ENCODE results near the gene NKD1.
"Not testable (repeated sequence)": the region's sequence is repeated elsewhere in the genome, so short reads cannot be mapped to it uniquely, and the experiment has no call there.

The NKD1 gene

GRCh38 chr16:50548125-50548908 is at the start of gene NKD1:
Gene NKD1 (plus strand): TSS chr16:50548396. CDS start chr16:50548554, 158 bp downstream.
- Histone ChIP-seq H3K4me1 (ENCODE audit: control insufficient read depth, insufficient read depth, low read length) (peaks cover 20% of the 10 kb centered on the region), H3K4me3 (ENCODE audit: low read length in 2 of 2) (peak within 1 kb of the TSS; percentile 72 to 84), H3K9ac (ENCODE audit: low read length in 2 of 2) (peak within 1 kb of the TSS; percentile 55 to 60), H3K9me3 (ENCODE audit: control insufficient read depth in 2 of 2, low read length in 2 of 2) (no peaks in the 10 kb centered on the region), H3K36me3 (ENCODE audit: control insufficient read depth in 2 of 2, insufficient read depth in 2 of 2, low read length in 2 of 2) (no peaks in the 10 kb centered on the region), H3K27me3 (ENCODE audit: control insufficient read depth in 1 of 2, insufficient read depth in 2 of 2, low read length in 2 of 2) (no peaks in the 10 kb centered on the region), H3K27ac (ENCODE audit: low read length) (no peak within 1 kb of the TSS)

GRCh38 chr16:50498431-50499155 is 49.6 kb upstream of the NKD1 start:
- no peaks in the 10 kb centered on the region for H3K9me3 ChIP-seq (ENCODE audit: control insufficient read depth in 2 of 2, low read length in 2 of 2)
- peak overlapping the region in 1 of 2 donors; percentile 6 for H3K9ac ChIP-seq (ENCODE audit: low read length in 2 of 2)
- H3K4me1 ChIP-seq (ENCODE audit: control insufficient read depth, insufficient read depth, low read length) = peaks cover 26% of the 10 kb centered on the region
- H3K4me3 ChIP-seq (ENCODE audit: low read length in 2 of 2) = peak overlapping the region in 1 of 2 donors; percentile 55
- no peaks in the 10 kb centered on the region for H3K27me3 ChIP-seq (ENCODE audit: control insufficient read depth in 1 of 2, insufficient read depth in 2 of 2, low read length in 2 of 2)
- H3K36me3 ChIP-seq (ENCODE audit: control insufficient read depth in 2 of 2, insufficient read depth in 2 of 2, low read length in 2 of 2) = no peaks in the 10 kb centered on the region
- H3K27ac ChIP-seq (ENCODE audit: low read length) = peak overlapping the region; percentile 82

GRCh38 chr16:50499254-50499653 is 48.9 kb upstream of the NKD1 start:
- Histone ChIP-seq H3K9ac (ENCODE audit: low read length in 2 of 2) (no peak overlapping the region), H3K36me3 (ENCODE audit: control insufficient read depth in 2 of 2, insufficient read depth in 2 of 2, low read length in 2 of 2) (no peaks in the 10 kb centered on the region), H3K4me3 (ENCODE audit: low read length in 2 of 2) (no peak overlapping the region), H3K27ac (ENCODE audit: low read length) (peak overlapping the region; percentile 82), H3K27me3 (ENCODE audit: control insufficient read depth in 1 of 2, insufficient read depth in 2 of 2, low read length in 2 of 2) (no peaks in the 10 kb centered on the region), H3K9me3 (ENCODE audit: control insufficient read depth in 2 of 2, low read length in 2 of 2) (no peaks in the 10 kb centered on the region), H3K4me1 (ENCODE audit: control insufficient read depth, insufficient read depth, low read length) (peaks cover 26% of the 10 kb centered on the region)

GRCh38 chr16:50500171-50500874 is 47.9 kb upstream of the NKD1 start:
- Histone ChIP-seq H3K36me3 (ENCODE audit: control insufficient read depth in 2 of 2, insufficient read depth in 2 of 2, low read length in 2 of 2) (no peaks in the 10 kb centered on the region), H3K27ac (ENCODE audit: low read length) (no peak overlapping the region), H3K4me3 (ENCODE audit: low read length in 2 of 2) (no peak overlapping the region), H3K9me3 (ENCODE audit: control insufficient read depth in 2 of 2, low read length in 2 of 2) (no peaks in the 10 kb centered on the region), H3K9ac (ENCODE audit: low read length in 2 of 2) (no peak overlapping the region), H3K4me1 (ENCODE audit: control insufficient read depth, insufficient read depth, low read length) (peaks cover 26% of the 10 kb centered on the region), H3K27me3 (ENCODE audit: control insufficient read depth in 1 of 2, insufficient read depth in 2 of 2, low read length in 2 of 2) (no peaks in the 10 kb centered on the region)

- Histone ChIP-seq H3K4me1 (ENCODE audit: control insufficient read depth, insufficient read depth, low read length) (peaks cover 26% of the 10 kb centered on the region), H3K36me3 (ENCODE audit: control insufficient read depth in 2 of 2, insufficient read depth in 2 of 2, low read length in 2 of 2) (no peaks in the 10 kb centered on the region), H3K27ac (ENCODE audit: low read length) (no peak overlapping the region), H3K4me3 (ENCODE audit: low read length in 2 of 2) (no peak overlapping the region), H3K27me3 (ENCODE audit: control insufficient read depth in 1 of 2, insufficient read depth in 2 of 2, low read length in 2 of 2) (no peaks in the 10 kb centered on the region), H3K9ac (ENCODE audit: low read length in 2 of 2) (no peak overlapping the region), H3K9me3 (ENCODE audit: control insufficient read depth in 2 of 2, low read length in 2 of 2) (no peaks in the 10 kb centered on the region)
Measured at GRCh38 chr16:50501251-50501650, 46.9 kb upstream of the NKD1 start.

- H3K4me3 ChIP-seq (ENCODE audit: low read length in 2 of 2) = no peak overlapping the region
- no peak overlapping the region for H3K27ac ChIP-seq (ENCODE audit: low read length)
- H3K9ac ChIP-seq (ENCODE audit: low read length in 2 of 2) = no peak overlapping the region
- no peaks in the 10 kb centered on the region for H3K9me3 ChIP-seq (ENCODE audit: control insufficient read depth in 2 of 2, low read length in 2 of 2)
- H3K36me3 ChIP-seq (ENCODE audit: control insufficient read depth in 2 of 2, insufficient read depth in 2 of 2, low read length in 2 of 2) = no peaks in the 10 kb centered on the region
- peaks cover 26% of the 10 kb centered on the region for H3K4me1 ChIP-seq (ENCODE audit: control insufficient read depth, insufficient read depth, low read length)
- H3K27me3 ChIP-seq (ENCODE audit: control insufficient read depth in 1 of 2, insufficient read depth in 2 of 2, low read length in 2 of 2) = no peaks in the 10 kb centered on the region
Measured at GRCh38 chr16:50501986-50502615, 46.1 kb upstream of the NKD1 start.

GRCh38 chr16:50502616-50503011 is 45.6 kb upstream of the NKD1 start:
- no peaks in the 10 kb centered on the region for H3K9me3 ChIP-seq (ENCODE audit: control insufficient read depth in 2 of 2, low read length in 2 of 2)
- peaks cover 23% of the 10 kb centered on the region for H3K4me1 ChIP-seq (ENCODE audit: control insufficient read depth, insufficient read depth, low read length)
- H3K36me3 ChIP-seq (ENCODE audit: control insufficient read depth in 2 of 2, insufficient read depth in 2 of 2, low read length in 2 of 2) = no peaks in the 10 kb centered on the region
- no peak overlapping the region for H3K27ac ChIP-seq (ENCODE audit: low read length)
- H3K9ac ChIP-seq (ENCODE audit: low read length in 2 of 2) = no peak overlapping the region
- no peaks in the 10 kb centered on the region for H3K27me3 ChIP-seq (ENCODE audit: control insufficient read depth in 1 of 2, insufficient read depth in 2 of 2, low read length in 2 of 2)
- no peak overlapping the region for H3K4me3 ChIP-seq (ENCODE audit: low read length in 2 of 2)

GRCh38 chr16:50503868-50504531 is 44.2 kb upstream of the NKD1 start:
- not testable (repeated sequence) for H3K4me3 ChIP-seq (ENCODE audit: low read length in 2 of 2); H3K36me3 ChIP-seq (ENCODE audit: control insufficient read depth in 2 of 2, insufficient read depth in 2 of 2, low read length in 2 of 2); H3K9ac ChIP-seq (ENCODE audit: low read length in 2 of 2); H3K9me3 ChIP-seq (ENCODE audit: control insufficient read depth in 2 of 2, low read length in 2 of 2); H3K27ac ChIP-seq (ENCODE audit: low read length); H3K4me1 ChIP-seq (ENCODE audit: control insufficient read depth, insufficient read depth, low read length); H3K27me3 ChIP-seq (ENCODE audit: control insufficient read depth in 1 of 2, insufficient read depth in 2 of 2, low read length in 2 of 2)

GRCh38 chr16:50505115-50505514 is 43.1 kb upstream of the NKD1 start:
- H3K27me3 ChIP-seq (ENCODE audit: control insufficient read depth in 1 of 2, insufficient read depth in 2 of 2, low read length in 2 of 2) = no peaks in the 10 kb centered on the region
- H3K27ac ChIP-seq (ENCODE audit: low read length) = no peak overlapping the region
- peaks cover 3% of the 10 kb centered on the region for H3K4me1 ChIP-seq (ENCODE audit: control insufficient read depth, insufficient read depth, low read length)
- no peaks in the 10 kb centered on the region for H3K9me3 ChIP-seq (ENCODE audit: control insufficient read depth in 2 of 2, low read length in 2 of 2)
- no peaks in the 10 kb centered on the region for H3K36me3 ChIP-seq (ENCODE audit: control insufficient read depth in 2 of 2, insufficient read depth in 2 of 2, low read length in 2 of 2)
- H3K9ac ChIP-seq (ENCODE audit: low read length in 2 of 2) = no peak overlapping the region
- H3K4me3 ChIP-seq (ENCODE audit: low read length in 2 of 2) = no peak overlapping the region
